Hepatocyte (in vitro differentiated cells): ENCODE data around the gene TSPAN9. TPM values are rescaled to one million over a fixed set of nuclear protein-coding genes. Genes with fewer than 3 reads are reported as not detected.
A peak's percentile ranks its signal among the peaks of the same experiment; 100 is the strongest.

ENCODE experiments used
- DNase-seq: peaks from one replicate; pipeline ENCODE4 v3.0.0-alpha.2; 2016; ENCODE audit warnings: low spot score
- H2AFZ ChIP-seq: fragments of 200-600 bp; sonication (generic); 2 replicates; pipeline ENCODE4 v1.6.0; 2016; ENCODE audit warnings: antibody characterized with exemption, mild to moderate bottlenecking
- H3K27ac ChIP-seq: fragments of 200-600 bp; sonication (generic); 2 replicates; pipeline ENCODE4 v1.5.1; 2016; ENCODE audit warnings: mild to moderate bottlenecking
- H3K27me3 ChIP-seq: fragments of 200-600 bp; sonication (generic); 2 replicates; pipeline ENCODE4 v1.6.1; 2016
- H3K36me3 ChIP-seq: fragments of 200-600 bp; sonication (generic); replicated peaks from 2 replicates; pipeline ENCODE4 v1.5.1; 2016; ENCODE audit warnings: low read depth; ENCODE audit not compliant: insufficient read depth
- H3K4me1 ChIP-seq: fragments of 200-600 bp; sonication (generic); 2 replicates; pipeline ENCODE4 v1.5.1; 2016; ENCODE audit warnings: mild to moderate bottlenecking, moderate library complexity; ENCODE audit not compliant: insufficient read depth
- H3K4me2 ChIP-seq: fragments of 200-600 bp; sonication (generic); 2 replicates; pipeline ENCODE4 v1.6.0; 2016
- H3K4me3 ChIP-seq: fragments of 200-600 bp; sonication (generic); 2 replicates; pipeline ENCODE4 v1.5.1; 2016; ENCODE audit warnings: mild to moderate bottlenecking
- H3K79me2 ChIP-seq: fragments of 200-600 bp; sonication (generic); 2 replicates; pipeline ENCODE4 v1.6.0; 2017; ENCODE audit warnings: mild to moderate bottlenecking
- H3K9me2 ChIP-seq: fragments of 200-600 bp; sonication (generic); replicated peaks from 2 replicates; pipeline ENCODE4 v1.6.0; 2017; ENCODE audit warnings: mild to moderate bottlenecking; ENCODE audit not compliant: insufficient read depth
- H3K9me3 ChIP-seq: fragments of 200-600 bp; sonication (generic); 2 replicates; pipeline ENCODE4 v1.5.1; 2016; ENCODE audit warnings: low read depth, mild to moderate bottlenecking
- H4K20me1 ChIP-seq: fragments of 200-600 bp; sonication (generic); 2 replicates; pipeline ENCODE4 v1.6.0; 2016; ENCODE audit warnings: mild to moderate bottlenecking; ENCODE audit not compliant: insufficient read depth, poor library complexity, severe bottlenecking
- CTCF ChIP-seq: fragments of 200-600 bp; sonication (generic); IDR thresholded peaks from 2 replicates; pipeline ENCODE4 v1.5.1; 2016; ENCODE audit warnings: antibody characterized with exemption, mild to moderate bottlenecking; ENCODE audit not compliant: poor library complexity
- EZH2 ChIP-seq: fragments of 200-600 bp; sonication (generic); IDR thresholded peaks from 2 replicates; pipeline ENCODE4 v1.6.1; 2016; ENCODE audit warnings: antibody characterized with exemption, mild to moderate bottlenecking, borderline replicate concordance
- EZH2phosphoT487 ChIP-seq: fragments of 200-600 bp; sonication (generic); IDR thresholded peaks from one replicate; pipeline ENCODE4 v1.6.1; 2018; ENCODE audit warnings: antibody characterized with exemption, mild to moderate bottlenecking, low read depth, moderate library complexity; ENCODE audit not compliant: unreplicated experiment, severe bottlenecking
- WGBS: methylation state at CpG from one replicate; pipeline ENCODE4 v1.1.6; 2016; ENCODE audit warnings: low lambda C conversion rate; ENCODE audit errors: missing lambda C conversion rate; 5-methylcytosine and 5-hydroxymethylcytosine counted together
- polyA plus RNA-seq: library from polyadenylated mRNA; unstranded; fragments of >200 nt; fragmentation: Nextera tagmentation; extraction: Ambion mirVana; gene quantifications from 2 replicates; pipeline ENCODE4 v1.2.1, GENCODE V29; 2016
- total RNA-seq: library from RNA; depleted of rRNA; stranded (reverse); fragments of >200 nt; gene quantifications from 2 replicates; pipeline ENCODE4 v1.2.3, GENCODE V29; 2014

The TSPAN9 gene
- total and polyA plus RNA-seq, 2 experiments from 2014 or later = 16.6 to 38.6 TPM

- no peaks in the 10 kb centered on the region for H3K27me3 ChIP-seq
- no peak overlapping the region for H2AFZ ChIP-seq
- no peaks in the 10 kb centered on the region for H4K20me1 ChIP-seq
- no peaks in the 10 kb centered on the region for H3K9me2 ChIP-seq
- H3K4me3 ChIP-seq = no peak overlapping the region
- TF ChIP-seq CTCF (no peak), EZH2phosphoT487 (no peak), EZH2 (no peak)
- peaks cover 16% of the 10 kb centered on the region for H3K4me1 ChIP-seq
- no peaks in the 10 kb centered on the region for H3K36me3 ChIP-seq
- no peak overlapping the region for H3K4me2 ChIP-seq
- H3K79me2 ChIP-seq = peaks cover 2% of the 10 kb centered on the region
- H3K27ac ChIP-seq = no peak overlapping the region
- 97% methylated on average over 12 of the region's 12 CpGs for WGBS
- H3K9me3 ChIP-seq = no peaks in the 10 kb centered on the region
- DNase-seq = no peak
These were observed 59.6 kb downstream of the TSPAN9 start for GRCh38 chr12:3136641-3137267.

GRCh38 chr12:3137268-3137781 is 60.1 kb downstream of the TSPAN9 start:
- Histone ChIP-seq H3K9me3 (no peaks in the 10 kb centered on the region), H3K4me1 (peaks cover 16% of the 10 kb centered on the region), H3K4me2 (no peak overlapping the region), H3K9me2 (no peaks in the 10 kb centered on the region), H3K4me3 (no peak overlapping the region), H3K36me3 (no peaks in the 10 kb centered on the region), H3K27ac (peak overlapping the region; percentile 10), H3K79me2 (no peaks in the 10 kb centered on the region), H3K27me3 (no peaks in the 10 kb centered on the region), H2AFZ (no peak overlapping the region), H4K20me1 (no peaks in the 10 kb centered on the region)
- DNase-seq = peak; percentile 45
- TF ChIP-seq EZH2phosphoT487 = no peak
- TF ChIP-seq CTCF = no peak
- no peak for TF ChIP-seq EZH2
- 73% methylated on average over 7 of the region's 8 CpGs for WGBS

- Histone ChIP-seq H4K20me1 (no peaks in the 10 kb centered on the region), H3K79me2 (no peaks in the 10 kb centered on the region), H3K9me2 (no peaks in the 10 kb centered on the region), H3K4me3 (no peak overlapping the region), H3K36me3 (no peaks in the 10 kb centered on the region), H2AFZ (no peak overlapping the region), H3K27ac (peak overlapping the region; percentile 10), H3K9me3 (no peaks in the 10 kb centered on the region), H3K4me1 (peaks cover 16% of the 10 kb centered on the region), H3K4me2 (peak overlapping the region; percentile 5), H3K27me3 (no peaks in the 10 kb centered on the region)
- TF ChIP-seq EZH2phosphoT487 = no peak
- no peak for TF ChIP-seq EZH2
- no peak for TF ChIP-seq CTCF
- 86% methylated on average over 17 of the region's 17 CpGs for WGBS
- DNase-seq = no peak
These were observed 60.8 kb downstream of the TSPAN9 start for GRCh38 chr12:3137814-3138445.
